Neural cell (in vitro differentiated cells): ENCODE data around the gene CDX1. TPM values are rescaled to one million over a fixed set of nuclear protein-coding genes. Genes with fewer than 3 reads are reported as not detected.

Source experiments
- H2AFZ ChIP-seq: fragments of 200-600, 300-800 bp; sonication (generic), shearing (Covaris generic); 2 replicates; pipeline ENCODE4 v1.6.0; 2014; ENCODE audit warnings: low read depth, mild to moderate bottlenecking, antibody characterized with exemption, low read length, moderate library complexity
- H3F3A ChIP-seq: fragments of 200-600 bp; shearing (Covaris generic); 2 replicates; pipeline ENCODE4 v1.6.1; 2016; ENCODE audit warnings: mild to moderate bottlenecking, moderate library complexity, mixed read lengths, antibody characterized with exemption, low read length; ENCODE audit not compliant: insufficient read depth, poor library complexity, severe bottlenecking
- H3K27ac ChIP-seq: fragments of 200-600, 300-800 bp; sonication (generic), shearing (Covaris generic); 2 replicates; pipeline ENCODE4 v1.5.1; 2014; ENCODE audit warnings: mild to moderate bottlenecking, low read length, moderate library complexity
- H3K27me3 ChIP-seq: fragments of 300-800, 200-600 bp; sonication (generic), shearing (Covaris generic); 2 replicates; pipeline ENCODE4 v1.6.0; 2014; ENCODE audit warnings: mild to moderate bottlenecking, low read depth, low read length, moderate library complexity; ENCODE audit not compliant: insufficient read depth
- H3K36me3 ChIP-seq: fragments of 300-800, 200-600 bp; sonication (generic), shearing (Covaris generic); 2 replicates; pipeline ENCODE4 v1.5.1; 2014; ENCODE audit warnings: mild to moderate bottlenecking, antibody characterized with exemption, low read length, moderate library complexity; ENCODE audit not compliant: insufficient read depth
- H3K4me2 ChIP-seq: fragments of 300-800, 200-600 bp; sonication (generic), shearing (Covaris generic); 2 replicates; pipeline ENCODE4 v1.6.0; 2014; ENCODE audit warnings: mild to moderate bottlenecking, low read length
- H3K4me3 ChIP-seq: fragments of 300-800, 200-600 bp; sonication (generic), shearing (Covaris generic); 2 replicates; pipeline ENCODE4 v1.5.1; 2014; ENCODE audit warnings: mild to moderate bottlenecking, low read length, moderate library complexity
- H3K79me2 ChIP-seq: fragments of 200-600 bp; shearing (Covaris generic); replicated peaks from 2 replicates; pipeline ENCODE4 v1.6.0; 2014; ENCODE audit warnings: mild to moderate bottlenecking, low read length, moderate library complexity; ENCODE audit not compliant: insufficient read depth
- H3K9ac ChIP-seq: fragments of 300-800, 200-600 bp; sonication (generic), shearing (Covaris generic); 2 replicates; pipeline ENCODE4 v1.6.1; 2016; ENCODE audit warnings: mild to moderate bottlenecking, low read length, mixed read lengths
- H3K9me2 ChIP-seq: fragments of 200-600 bp; shearing (Covaris generic); 2 replicates; pipeline ENCODE4 v1.6.1; 2016; ENCODE audit warnings: mild to moderate bottlenecking, low read length, mixed read lengths; ENCODE audit not compliant: insufficient read depth
- H3K9me3 ChIP-seq: fragments of 200-600, 300-800 bp; sonication (generic), shearing (Covaris generic); 2 replicates; pipeline ENCODE4 v1.6.1; 2016; ENCODE audit warnings: mild to moderate bottlenecking, mixed run types, low read length, moderate library complexity, mixed read lengths
- H4K20me1 ChIP-seq: fragments of 200-600 bp; shearing (Covaris generic); 2 replicates; pipeline ENCODE4 v1.6.1; 2016; ENCODE audit warnings: mild to moderate bottlenecking, mixed run types; ENCODE audit not compliant: insufficient read depth
- EP300 ChIP-seq: fragments of 450-650 bp; conservative IDR thresholded peaks from 2 replicates; pipeline ENCODE4 v1.6.1; 2014; ENCODE audit warnings: antibody characterized with exemption, mild to moderate bottlenecking, moderate library complexity; ENCODE audit not compliant: poor library complexity, severe bottlenecking
- EZH2 ChIP-seq: fragments of 200-600, 300-800 bp; shearing (Covaris generic), sonication (generic); IDR thresholded peaks from 2 replicates; pipeline ENCODE4 v1.6.1; 2014; ENCODE audit warnings: antibody characterized with exemption, low read length, borderline replicate concordance, mild to moderate bottlenecking; ENCODE audit not compliant: insufficient read depth, poor library complexity, severe bottlenecking
- MXI1 ChIP-seq: fragments of 450-650 bp; conservative IDR thresholded peaks from 2 replicates; pipeline ENCODE4 v1.6.1; 2014; ENCODE audit warnings: antibody characterized with exemption, mild to moderate bottlenecking; ENCODE audit not compliant: poor library complexity, severe bottlenecking
- POLR2AphosphoS5 ChIP-seq: IDR thresholded peaks from 2 replicates; pipeline ENCODE4 v1.6.1; 2012
- RAD21 ChIP-seq: fragments of 450-650 bp; conservative IDR thresholded peaks from 2 replicates; pipeline ENCODE4 v1.6.1; 2014; ENCODE audit warnings: antibody characterized with exemption, mild to moderate bottlenecking, moderate library complexity
- REST ChIP-seq: IDR thresholded peaks from 2 replicates; pipeline ENCODE4 v1.6.1; 2012; ENCODE audit warnings: borderline replicate concordance
- SMC3 ChIP-seq: fragments of 450-650 bp; conservative IDR thresholded peaks from 2 replicates; pipeline ENCODE4 v1.6.1; 2014; ENCODE audit warnings: antibody characterized with exemption, mild to moderate bottlenecking, moderate library complexity; ENCODE audit not compliant: poor library complexity
- TAF1 ChIP-seq: IDR thresholded peaks from 2 replicates; pipeline ENCODE4 v1.6.1; 2012; ENCODE audit warnings: low read depth
- polyA plus RNA-seq: library from polyadenylated mRNA; depleted of rRNA; stranded (reverse); fragments of >200 nt; gene quantifications from 2 replicates; pipeline ENCODE4 v1.2.3, GENCODE V29; 2014
- TF ChIP-seq, protein P1 (sequence below): fragments of 450-650 bp; IDR thresholded peaks from 2 replicates; pipeline ENCODE4 v1.5.1; 2014; ENCODE audit warnings: antibody characterized with exemption, mild to moderate bottlenecking, moderate library complexity; ENCODE audit not compliant: poor library complexity, severe bottlenecking

The CDX1 gene
- polyA plus RNA-seq, 1 donor from 2014 or later = not detected

DNA sequence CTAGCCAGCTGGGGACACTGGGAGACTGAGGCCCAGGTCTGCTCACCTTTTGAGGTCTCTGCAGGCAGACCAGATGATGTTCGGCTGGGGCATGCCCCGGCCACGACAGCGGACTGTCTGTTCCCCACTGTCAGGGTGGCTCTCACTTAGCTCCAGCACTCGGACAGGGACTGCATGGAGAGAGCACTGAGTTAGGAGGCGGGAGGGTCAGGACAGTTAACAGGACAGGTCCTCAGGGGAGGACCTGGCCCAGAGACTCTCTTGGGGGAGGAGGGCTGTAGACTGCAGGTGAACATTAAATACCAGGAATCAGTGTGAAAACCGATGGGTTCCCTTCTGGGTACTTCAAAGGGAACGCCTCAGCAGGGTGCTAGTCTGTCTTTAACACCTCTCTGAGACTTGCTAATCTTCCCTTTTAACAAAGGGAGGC lies 36.1 kb upstream of the CDX1 start:
- no peaks in the 10 kb centered on the region for H3K36me3 ChIP-seq
- H2AFZ ChIP-seq = no peak overlapping the region
- no peak overlapping the region for H3K4me2 ChIP-seq
- H3K9me2 ChIP-seq = no peaks in the 10 kb centered on the region
- H3K27ac ChIP-seq = no peak overlapping the region
- H3F3A ChIP-seq = no peaks in the 10 kb centered on the region
- no peaks in the 10 kb centered on the region for H3K9me3 ChIP-seq
- no peak overlapping the region for H3K4me3 ChIP-seq
- TF ChIP-seq RAD21 (no peak), SMC3 (no peak), MXI1 (no peak), EP300 (no peak), POLR2AphosphoS5 (no peak), EZH2 (no peak), TAF1 (no peak), REST (no peak)
- TF ChIP-seq, protein P1, sequence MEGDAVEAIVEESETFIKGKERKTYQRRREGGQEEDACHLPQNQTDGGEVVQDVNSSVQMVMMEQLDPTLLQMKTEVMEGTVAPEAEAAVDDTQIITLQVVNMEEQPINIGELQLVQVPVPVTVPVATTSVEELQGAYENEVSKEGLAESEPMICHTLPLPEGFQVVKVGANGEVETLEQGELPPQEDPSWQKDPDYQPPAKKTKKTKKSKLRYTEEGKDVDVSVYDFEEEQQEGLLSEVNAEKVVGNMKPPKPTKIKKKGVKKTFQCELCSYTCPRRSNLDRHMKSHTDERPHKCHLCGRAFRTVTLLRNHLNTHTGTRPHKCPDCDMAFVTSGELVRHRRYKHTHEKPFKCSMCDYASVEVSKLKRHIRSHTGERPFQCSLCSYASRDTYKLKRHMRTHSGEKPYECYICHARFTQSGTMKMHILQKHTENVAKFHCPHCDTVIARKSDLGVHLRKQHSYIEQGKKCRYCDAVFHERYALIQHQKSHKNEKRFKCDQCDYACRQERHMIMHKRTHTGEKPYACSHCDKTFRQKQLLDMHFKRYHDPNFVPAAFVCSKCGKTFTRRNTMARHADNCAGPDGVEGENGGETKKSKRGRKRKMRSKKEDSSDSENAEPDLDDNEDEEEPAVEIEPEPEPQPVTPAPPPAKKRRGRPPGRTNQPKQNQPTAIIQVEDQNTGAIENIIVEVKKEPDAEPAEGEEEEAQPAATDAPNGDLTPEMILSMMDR = no peak
- no peaks in the 10 kb centered on the region for H3K79me2 ChIP-seq
- H3K9ac ChIP-seq = no peak overlapping the region
- H3K27me3 ChIP-seq = no peaks in the 10 kb centered on the region
- no peaks in the 10 kb centered on the region for H4K20me1 ChIP-seq

DNA sequence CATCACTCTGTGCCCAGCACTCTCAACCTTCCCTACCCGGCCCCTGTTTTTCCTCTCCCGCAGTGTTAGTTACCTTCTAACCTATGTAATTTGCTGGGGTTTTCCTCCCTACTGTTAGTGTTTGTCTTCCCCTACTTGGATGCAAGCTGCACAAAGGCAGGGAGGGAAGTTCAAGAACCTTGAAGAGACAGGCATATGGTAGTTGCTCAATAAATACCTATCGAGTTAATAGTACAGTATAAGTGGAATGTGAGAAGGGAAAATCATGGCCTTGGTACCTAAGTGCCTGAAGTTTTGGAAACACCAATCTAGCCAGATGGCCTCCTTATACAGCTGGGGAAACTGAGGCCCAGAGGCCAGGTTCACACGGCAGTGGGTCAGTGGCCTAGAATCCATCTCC lies 35.1 kb upstream of the CDX1 start:
- H3K9ac ChIP-seq = no peak overlapping the region
- H3K27me3 ChIP-seq = no peaks in the 10 kb centered on the region
- no peak overlapping the region for H3K4me3 ChIP-seq
- H3K79me2 ChIP-seq = no peaks in the 10 kb centered on the region
- no peaks in the 10 kb centered on the region for H3K9me3 ChIP-seq
- H3K9me2 ChIP-seq = no peaks in the 10 kb centered on the region
- no peaks in the 10 kb centered on the region for H3F3A ChIP-seq
- no peak overlapping the region for H3K4me2 ChIP-seq
- no peak overlapping the region for H3K27ac ChIP-seq
- H4K20me1 ChIP-seq = no peaks in the 10 kb centered on the region
- no peak for TF ChIP-seq EP300
- no peak for TF ChIP-seq RAD21
- no peak for TF ChIP-seq POLR2AphosphoS5
- TF ChIP-seq MXI1 = no peak
- TF ChIP-seq EZH2 = no peak
- no peak for TF ChIP-seq REST
- no peak for TF ChIP-seq SMC3
- TF ChIP-seq, protein P1 = no peak
- TF ChIP-seq TAF1 = no peak
- H3K36me3 ChIP-seq = no peaks in the 10 kb centered on the region
- H2AFZ ChIP-seq = no peak overlapping the region
